IMR-90 (cell line): ENCODE results near the gene MBOAT2. TPM values are rescaled to one million over a fixed set of nuclear protein-coding genes. Genes with fewer than 3 reads are reported as not detected.

Source experiments
- ATAC-seq: fragments of 200-7000 bp; cut with Tn5 transposase; 2 replicates; pipeline ENCODE4 v1.9.1; 2020; ENCODE audit warnings: low read depth, mild to moderate bottlenecking, moderate library complexity
- BruUV-seq: library from RNA; stranded (reverse); fragments of 400-500 nt; replicated peaks from 2 replicates; lab custom pipeline; 2021; lab: Mats Ljungman, UMichigan
- CTCF ChIA-PET: fragments of 300-600 bp; formaldehyde crosslinking; extraction: SDS; loops from one replicate; lab custom pipeline; 2021; ENCODE audit warnings: antibody characterized with exemption; lab: Yijun Ruan, JAX
- POLR2A ChIA-PET: fragments of 300-600 bp; sonication (Branson Sonifier 250); formaldehyde crosslinking; loops from one replicate; lab custom pipeline; 2022; ENCODE audit warnings: antibody characterized with exemption; ENCODE audit not compliant: unreplicated experiment; lab: Charles Lee
- DNase-seq: peaks from one replicate; pipeline ENCODE4 v3.0.0; 2013
- H2AFZ ChIP-seq: replicated peaks from 2 replicates; pipeline ENCODE3; 2013; ENCODE audit warnings: low read length, mild to moderate bottlenecking; ENCODE audit not compliant: poor library complexity
- H2AK5ac ChIP-seq: 2 replicates; pipeline ENCODE4 v1.6.1; 2013; ENCODE audit warnings: low read depth, low read length, inconsistent platforms
- H2AK9ac ChIP-seq: replicated peaks from 2 replicates; pipeline ENCODE3; 2013; ENCODE audit warnings: mild to moderate bottlenecking, low read depth, low read length, moderate library complexity; ENCODE audit not compliant: poor library complexity
- H2BK120ac ChIP-seq: 2 replicates; pipeline ENCODE4 v1.6.1; 2013; ENCODE audit warnings: low read depth, low read length, inconsistent platforms
- H2BK15ac ChIP-seq: 3 replicates; pipeline ENCODE4 v1.6.1; 2013; ENCODE audit warnings: low read depth, low read length, inconsistent platforms
- H2BK20ac ChIP-seq: 2 replicates; pipeline ENCODE4 v1.6.1; 2013; ENCODE audit warnings: low read depth, mild to moderate bottlenecking, inconsistent platforms, low read length, moderate library complexity
- H2BK5ac ChIP-seq: 2 replicates; pipeline ENCODE4 v1.6.1; 2013; ENCODE audit warnings: mild to moderate bottlenecking, low read depth, low read length, inconsistent platforms; ENCODE audit not compliant: poor library complexity, severe bottlenecking
- H3K14ac ChIP-seq: replicated peaks from 2 replicates; pipeline ENCODE4 v1.6.1; 2013; ENCODE audit warnings: low read depth, low read length, inconsistent platforms
- H3K18ac ChIP-seq: 2 replicates; pipeline ENCODE4 v1.6.1; 2013; ENCODE audit warnings: low read depth, low read length, control low read depth
- H3K23ac ChIP-seq: 2 replicates; pipeline ENCODE4 v1.6.1; 2013; ENCODE audit warnings: low read depth, low read length, inconsistent platforms
- H3K27ac ChIP-seq: 2 replicates; pipeline ENCODE4 v1.5.1; 2013; ENCODE audit warnings: mild to moderate bottlenecking, control low read depth, low read length; ENCODE audit not compliant: insufficient read depth
- H3K27me3 ChIP-seq: 2 replicates; pipeline ENCODE4 v1.6.1; 2013; ENCODE audit warnings: low read length; ENCODE audit not compliant: control insufficient read depth, insufficient read depth
- H3K36me3 ChIP-seq: 2 replicates; pipeline ENCODE4 v1.6.1; 2013; ENCODE audit warnings: low read length, mixed read lengths; ENCODE audit not compliant: control insufficient read depth, insufficient read depth
- H3K4ac ChIP-seq: 2 replicates; pipeline ENCODE4 v1.6.1; 2013; ENCODE audit warnings: low read depth, low read length, inconsistent platforms
- H3K4me1 ChIP-seq: 2 replicates; pipeline ENCODE4 v1.6.1; 2013; ENCODE audit warnings: low read length, mixed read lengths; ENCODE audit not compliant: control insufficient read depth, insufficient read depth
- H3K4me2 ChIP-seq: 2 replicates; pipeline ENCODE4 v1.6.1; 2013; ENCODE audit warnings: low read depth, mild to moderate bottlenecking, control low read depth, low read length, moderate library complexity
- H3K4me3 ChIP-seq: 2 replicates; pipeline ENCODE4 v1.5.1; 2013; ENCODE audit warnings: low read depth, mild to moderate bottlenecking, control low read depth, low read length, moderate library complexity; ENCODE audit not compliant: insufficient read depth
- H3K56ac ChIP-seq: 2 replicates; pipeline ENCODE4 v1.6.1; 2013; ENCODE audit warnings: low read length, inconsistent platforms; ENCODE audit not compliant: insufficient read depth; ENCODE audit errors: extremely low read depth
- H3K79me1 ChIP-seq, 2 experiments: 2 replicates each; pipeline ENCODE4 v1.6.1; 2013; ENCODE audit warnings: low read length in 2 of 2, inconsistent platforms in 1 of 2, low read depth in 1 of 2
- H3K9ac ChIP-seq: 2 replicates; pipeline ENCODE4 v1.6.1; 2013; ENCODE audit warnings: low read depth, low read length, control low read depth
- H3K9me1 ChIP-seq: 2 replicates; pipeline ENCODE4 v1.6.1; 2013; ENCODE audit warnings: low read length, inconsistent platforms; ENCODE audit not compliant: insufficient read depth
- H3K9me3 ChIP-seq: 2 replicates; pipeline ENCODE4 v1.6.1; 2013; ENCODE audit warnings: low read length; ENCODE audit not compliant: control insufficient read depth, insufficient read depth
- H4K20me1 ChIP-seq: 2 replicates; pipeline ENCODE4 v1.6.1; 2013; ENCODE audit warnings: low read length, inconsistent platforms; ENCODE audit not compliant: insufficient read depth
- H4K5ac ChIP-seq: 2 replicates; pipeline ENCODE4 v1.6.1; 2013; ENCODE audit warnings: mild to moderate bottlenecking, low read depth, low read length, control low read depth
- H4K8ac ChIP-seq, 2 experiments: 2 replicates each; pipeline ENCODE4 v1.6.1; 2013; ENCODE audit warnings: low read depth in 2 of 2, low read length in 2 of 2, control low read depth in 1 of 2, inconsistent platforms in 1 of 2
- H4K91ac ChIP-seq: 2 replicates; pipeline ENCODE4 v1.6.1; 2013; ENCODE audit warnings: low read depth, low read length, inconsistent platforms; ENCODE audit not compliant: insufficient read depth
- CHD1 ChIP-seq: IDR thresholded peaks from 2 replicates; pipeline ENCODE4 v1.6.1; 2012; ENCODE audit warnings: low read depth, low read length, improper control_type of control experiment
- WGBS, 2 experiments: methylation state at CpG; one replicate each; pipeline versions ENCODE4 v1.1.5 to v1.1.7; 2013; ENCODE audit warnings: missing lambda C conversion rate in 2 of 2; ENCODE audit not compliant: insufficient read length in 1 of 2; ENCODE audit errors: extremely low coverage in 2 of 2; 5-methylcytosine and 5-hydroxymethylcytosine counted together
- dilution Hi-C: fragments of 300-500 bp; cut with HindIII; formaldehyde crosslinking; loops from one replicate; pipeline ENCODE4 v1.14.3; 2018; ENCODE audit warnings: low sequenced_read_pairs; ENCODE audit not compliant: unreplicated experiment
- in situ Hi-C: fragments of 300-500 bp; cut with MboI; formaldehyde crosslinking; loops from 3 replicates; pipeline ENCODE4 v1.14.3; 2019; ENCODE audit warnings: low sequenced_read_pairs, inconsistent platforms, mixed read lengths
- intact Hi-C: fragments of 100-400 bp; cut with micrococcal nuclease; formaldehyde crosslinking; loops from 2 replicates; pipeline ENCODE4 v1.10.0; 2022
- polyA plus RNA-seq, 3 experiments: library from polyadenylated mRNA; depleted of rRNA; stranded (reverse); fragments of >200 nt; gene quantifications; 2 replicates each; pipeline ENCODE4 v1.2.3, GENCODE V29; 2012; ENCODE audit warnings: low replicate concordance in 1 of 3
- total RNA-seq: library from RNA; depleted of rRNA; stranded (reverse); fragments of >200 nt; gene quantifications from 2 replicates; pipeline ENCODE4 v1.2.3, GENCODE V29; 2012

The MBOAT2 gene
- total and polyA plus RNA-seq, 2 of the 4 experiments (the other 2 are of a cell fraction), result 33.9 to 102 TPM

DNA sequence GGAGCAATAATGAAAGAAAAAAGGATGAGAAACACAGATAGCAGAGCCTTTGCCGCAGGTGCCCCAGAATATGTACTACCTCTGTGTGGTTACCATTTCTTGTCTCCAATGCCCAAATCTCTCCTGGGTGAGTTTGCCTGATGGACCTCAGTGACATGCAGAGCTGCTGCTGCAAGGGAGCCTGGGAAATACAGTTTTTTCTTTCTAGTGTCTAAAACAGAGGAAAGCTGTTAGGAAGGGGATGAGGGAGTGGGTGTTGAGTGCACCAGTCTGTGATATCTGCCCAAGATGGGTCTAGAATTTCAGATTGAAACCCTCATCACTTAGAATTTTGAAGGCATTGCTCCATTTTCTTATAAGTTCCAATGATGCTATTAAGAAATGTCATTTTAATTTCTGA lies 9.9 kb upstream of the MBOAT2 start:
- Histone ChIP-seq H3K4me1 (peaks cover 5% of the 10 kb centered on the region), H3K4me3 (no peak overlapping the region), H3K4ac (no peak overlapping the region), H3K4me2 (no peak overlapping the region), H3K9ac (no peak overlapping the region), H3K14ac (no peak overlapping the region), H2AFZ (no peak overlapping the region), H3K23ac (no peak overlapping the region), H2AK5ac (no peak overlapping the region), H3K27ac (no peak overlapping the region), H4K20me1 (no peaks in the 10 kb centered on the region), H3K9me1 (peaks cover 3% of the 10 kb centered on the region; the same call in 1 of the 2 replicates), H2BK120ac (no peak overlapping the region), H2BK15ac (no peak overlapping the region), H2BK5ac (no peak overlapping the region), H3K36me3 (no peaks in the 10 kb centered on the region), H4K91ac (no peak overlapping the region), H4K8ac (no peak overlapping the region), H3K56ac (no peak overlapping the region), H3K18ac (no peak overlapping the region), H2AK9ac (no peak overlapping the region), H2BK20ac (no peak overlapping the region), H3K27me3 (peaks cover 6% of the 10 kb centered on the region), H3K79me1 (no peaks in the 10 kb centered on the region), H3K9me3 (no peaks in the 10 kb centered on the region), H4K5ac (no peak overlapping the region)
- dilution Hi-C loops (no loop called here), intact Hi-C loops (no loop called here), in situ Hi-C loops (no loop called here)
- CTCF ChIA-PET, result no interaction called here
- ATAC-seq, result no peak
- POLR2A ChIA-PET, result no interaction called here
- no peak for TF ChIP-seq CHD1
- no peak for DNase-seq
- WGBS, 2 experiments, result no CpG with 5 or more reads among the region's 1 CpG
- BruUV-seq, result no TSS peak
